ENCODE results near the gene ST6GALNAC1.

ST6GALNAC1 gene

GRCh38 chr17:76677406-76677805, 33.8 kb upstream of the ST6GALNAC1 start:
- no peak overlapping the region for H3K4me3 ChIP-seq (ENCODE audit: low read depth, low read length)

- no peak overlapping the region for H3K4me3 ChIP-seq (ENCODE audit: low read depth, low read length)
These were observed 33.1 kb upstream of the ST6GALNAC1 start for GRCh38 chr17:76676629-76677028.

- no peak overlapping the region for H3K4me3 ChIP-seq (ENCODE audit: low read depth, low read length)
These were observed 32.1 kb upstream of the ST6GALNAC1 start for GRCh38 chr17:76675648-76676047.

- H3K4me3 ChIP-seq (ENCODE audit: low read depth, low read length) = no peak overlapping the region
These were observed 31.0 kb upstream of the ST6GALNAC1 start for GRCh38 chr17:76674600-76674999.

GRCh38 chr17:76673729-76674128, 30.2 kb upstream of the ST6GALNAC1 start:
- no peak overlapping the region for H3K4me3 ChIP-seq (ENCODE audit: low read depth, low read length)

- H3K4me3 ChIP-seq (ENCODE audit: low read depth, low read length) = no peak overlapping the region
These were observed 29.3 kb upstream of the ST6GALNAC1 start for GRCh38 chr17:76672892-76673291.

GRCh38 chr17:76672270-76672851, 28.8 kb upstream of the ST6GALNAC1 start:
- peak overlapping the region; percentile 72 for H3K4me3 ChIP-seq (ENCODE audit: low read depth, low read length)

GRCh38 chr17:76671912-76672262, 28.3 kb upstream of the ST6GALNAC1 start:
- H3K4me3 ChIP-seq (ENCODE audit: low read depth, low read length) = peak overlapping the region; percentile 72

GRCh38 chr17:76671123-76671911, 27.8 kb upstream of the ST6GALNAC1 start:
- peak overlapping the region; percentile 72 for H3K4me3 ChIP-seq (ENCODE audit: low read depth, low read length)

GRCh38 chr17:76670718-76671122, 27.2 kb upstream of the ST6GALNAC1 start:
- peak overlapping the region; percentile 34 for H3K4me3 ChIP-seq (ENCODE audit: low read depth, low read length)

GRCh38 chr17:76670020-76670717, 26.6 kb upstream of the ST6GALNAC1 start:
- no peak overlapping the region for H3K4me3 ChIP-seq (ENCODE audit: low read depth, low read length)

GRCh38 chr17:76667786-76668453, 24.4 kb upstream of the ST6GALNAC1 start:
- no peak overlapping the region for H3K4me3 ChIP-seq (ENCODE audit: low read depth, low read length)

- no peak overlapping the region for H3K4me3 ChIP-seq (ENCODE audit: low read depth, low read length)
These were observed 23.9 kb upstream of the ST6GALNAC1 start for GRCh38 chr17:76667491-76667755.

- no peak overlapping the region for H3K4me3 ChIP-seq (ENCODE audit: low read depth, low read length)
These were observed 17.1 kb upstream of the ST6GALNAC1 start for GRCh38 chr17:76660656-76661042.

GRCh38 chr17:76659928-76660655, 16.5 kb upstream of the ST6GALNAC1 start:
- H3K4me3 ChIP-seq (ENCODE audit: low read depth, low read length) = no peak overlapping the region

- no peak overlapping the region for H3K4me3 ChIP-seq (ENCODE audit: low read depth, low read length)
These were observed 14.7 kb upstream of the ST6GALNAC1 start for GRCh38 chr17:76658242-76658662.

GRCh38 chr17:76657505-76658241, 14.1 kb upstream of the ST6GALNAC1 start:
- no peak overlapping the region for H3K4me3 ChIP-seq (ENCODE audit: low read depth, low read length)

GRCh38 chr17:76654408-76654807, 10.9 kb upstream of the ST6GALNAC1 start:
- no peak overlapping the region for H3K4me3 ChIP-seq (ENCODE audit: low read depth, low read length)

GRCh38 chr17:76650504-76650903, 6.9 kb upstream of the ST6GALNAC1 start:
- H3K4me3 ChIP-seq (ENCODE audit: low read depth, low read length) = no peak overlapping the region

- H3K4me3 ChIP-seq (ENCODE audit: low read depth, low read length) = no peak overlapping the region
These were observed 3.2 kb upstream of the ST6GALNAC1 start for GRCh38 chr17:76646712-76647111.
